ENCODE measurements around the gene GTPBP8.
A peak's percentile ranks its signal among the peaks of the same experiment; 100 is the strongest.
"Not testable (repeated sequence)": the region's sequence is repeated elsewhere in the genome, so short reads cannot be mapped to it uniquely, and the experiment has no call there.

The GTPBP8 gene

DNA sequence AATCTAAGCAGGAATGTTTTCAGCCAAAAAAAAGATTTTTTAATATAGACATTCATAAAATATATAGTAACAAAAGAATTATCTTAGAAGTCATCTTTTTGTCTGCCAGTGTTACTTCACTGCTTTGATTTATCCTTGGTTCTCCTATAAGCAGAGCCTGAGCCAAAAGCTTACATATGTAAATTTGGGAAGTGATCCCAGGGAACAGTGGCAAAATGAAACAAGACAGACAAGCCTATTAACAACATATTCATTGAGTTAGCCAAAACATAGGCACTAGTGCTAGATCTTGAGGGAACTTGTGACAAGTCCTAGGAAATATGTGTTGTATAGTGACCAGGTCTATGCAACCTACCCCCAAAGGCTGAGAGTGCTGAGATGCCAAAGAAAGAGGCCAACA, 11.3 kb downstream of the GTPBP8 start:
- no peak for DNase-seq

DNA sequence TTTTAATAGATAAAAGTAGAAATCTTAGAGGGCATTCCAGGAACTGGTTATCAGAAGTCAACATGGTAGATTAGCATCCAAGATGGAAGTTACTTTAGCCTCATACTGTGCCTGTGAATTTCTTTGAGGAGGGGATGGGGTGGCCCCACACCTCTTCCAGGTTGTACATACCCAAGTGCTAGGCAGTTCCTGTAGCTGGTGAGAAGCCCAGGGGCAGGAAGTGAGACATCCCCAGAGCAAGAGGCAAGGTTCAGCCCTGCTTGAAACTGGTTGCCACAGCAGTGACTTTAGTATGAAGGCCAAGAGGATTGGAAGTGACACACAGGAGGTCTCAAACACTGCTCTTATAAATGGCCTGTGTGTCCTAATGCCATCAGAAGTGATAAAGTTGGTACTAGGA, 11.9 kb downstream of the GTPBP8 start:
- no peak for DNase-seq

DNA sequence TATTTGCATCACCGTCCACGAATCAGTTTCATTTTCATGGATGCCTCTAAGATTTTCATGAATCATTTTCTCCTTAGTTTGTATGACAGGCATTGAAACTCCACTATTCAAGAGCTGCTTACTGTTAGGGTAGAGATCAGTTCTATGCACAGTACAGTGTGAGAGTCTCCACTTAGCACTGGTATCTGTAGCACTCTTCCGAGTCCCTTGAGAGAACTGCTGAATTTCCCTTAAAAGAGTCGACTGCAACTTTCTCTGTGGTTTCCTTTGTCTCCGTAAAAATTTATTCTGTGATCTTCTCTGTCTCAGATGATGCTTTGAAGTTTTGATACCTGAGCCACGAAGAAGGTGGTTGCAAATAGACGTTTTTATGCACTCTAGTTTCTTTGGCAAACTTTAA, 14.8 kb downstream of the GTPBP8 start:
- no peak for DNase-seq

DNA sequence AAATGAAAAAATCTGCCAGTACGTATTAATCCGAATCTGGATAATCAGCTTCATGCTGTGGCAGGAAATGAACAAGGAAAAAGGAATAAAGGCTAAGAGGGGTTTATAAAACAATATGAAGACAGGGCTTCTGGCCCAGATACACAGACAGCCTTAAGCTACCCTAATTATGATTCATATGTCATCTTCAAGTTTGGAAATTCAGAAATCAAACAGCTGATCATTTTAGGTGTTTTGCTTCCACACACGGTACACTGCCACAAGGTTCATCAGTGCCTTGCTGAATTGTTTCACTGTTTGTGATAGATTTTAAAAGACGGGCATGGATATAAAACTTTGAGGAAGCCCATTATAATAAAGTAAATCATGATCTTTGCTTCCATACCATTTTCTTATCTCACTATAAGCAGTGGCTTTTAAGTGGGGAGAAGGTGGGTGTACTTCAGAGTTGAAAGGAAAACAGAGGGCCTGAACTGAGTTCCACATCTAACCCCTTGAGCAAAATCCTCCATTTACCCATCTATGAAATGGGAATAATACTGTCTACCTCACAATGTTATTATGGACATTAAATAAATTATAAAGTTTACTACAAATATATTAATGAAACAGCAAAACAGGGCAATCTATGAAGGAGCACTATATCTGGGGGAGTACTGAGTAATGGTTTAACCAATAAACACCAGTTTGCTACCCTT, 15.7 kb downstream of the GTPBP8 start:
- no peak for DNase-seq

DNA sequence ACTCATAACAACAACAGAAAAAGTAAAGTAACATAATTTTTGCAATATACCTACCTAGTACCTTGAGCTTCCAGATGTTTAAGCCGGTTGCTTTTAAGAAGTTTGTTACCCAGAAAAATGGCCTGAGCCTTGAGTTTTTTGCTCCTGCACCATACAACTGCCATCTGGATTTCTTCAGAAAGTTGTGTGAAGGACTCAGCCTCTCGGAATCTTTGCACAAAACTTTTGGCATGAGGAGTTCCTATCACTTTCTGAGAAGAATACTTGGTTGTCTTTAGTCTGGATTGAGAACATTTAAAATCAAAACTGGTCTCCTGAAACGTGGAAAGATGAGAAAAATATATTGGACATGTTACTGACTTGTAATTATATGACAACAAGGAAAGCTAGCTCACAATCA, 17.3 kb downstream of the GTPBP8 start:
- DNase-seq, result no peak

DNA sequence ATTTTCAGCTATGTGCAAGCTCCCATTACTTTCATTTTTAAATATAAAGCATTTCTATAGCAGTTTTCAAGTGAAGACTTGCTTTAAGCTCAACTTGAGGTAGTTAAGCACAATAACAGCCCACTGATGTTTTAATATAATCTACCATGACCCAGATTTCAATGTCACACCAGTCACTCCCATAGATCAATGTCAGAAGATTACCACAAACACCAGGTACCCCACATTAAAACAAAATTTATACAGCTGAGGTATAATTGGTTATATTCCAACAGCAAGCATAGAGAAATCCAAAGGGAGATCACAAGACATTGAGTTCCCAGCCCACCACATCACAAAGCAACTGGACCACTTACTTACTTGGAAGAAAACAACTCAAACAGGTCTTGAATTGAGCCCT, 22.8 kb downstream of the GTPBP8 start:
- DNase-seq, result no peak

DNA sequence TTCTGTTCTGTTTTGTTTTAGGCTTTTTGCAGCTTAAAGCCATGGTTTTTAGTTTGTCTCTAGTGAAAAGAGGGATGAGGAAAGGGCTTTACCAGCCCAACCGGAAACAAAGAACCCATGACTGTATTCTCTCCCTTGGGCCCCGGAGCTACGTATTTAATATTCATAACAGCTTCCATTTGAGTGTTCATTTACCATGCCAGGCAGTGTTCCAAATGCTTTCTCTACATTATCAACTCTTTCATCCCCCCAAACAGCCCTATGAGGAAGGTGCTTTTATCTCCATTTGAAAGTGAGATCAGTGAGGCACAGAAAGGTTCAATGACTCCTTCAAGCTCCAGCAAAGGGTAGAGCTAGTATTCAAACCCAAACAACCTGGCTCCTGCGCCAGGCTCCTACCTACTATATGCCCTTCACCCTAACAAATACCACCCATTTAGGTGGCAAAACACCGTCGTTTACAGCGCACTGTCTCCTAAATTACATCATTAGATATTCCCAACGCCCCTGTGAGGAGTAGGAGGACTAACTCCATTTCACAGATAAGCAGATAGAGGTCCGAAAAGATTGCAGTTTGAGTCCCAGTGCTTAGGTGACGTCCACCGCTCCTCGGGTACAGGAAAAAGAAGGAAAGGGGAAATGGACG, 27.9 kb downstream of the GTPBP8 start:
- DNase-seq, result no peak

DNA sequence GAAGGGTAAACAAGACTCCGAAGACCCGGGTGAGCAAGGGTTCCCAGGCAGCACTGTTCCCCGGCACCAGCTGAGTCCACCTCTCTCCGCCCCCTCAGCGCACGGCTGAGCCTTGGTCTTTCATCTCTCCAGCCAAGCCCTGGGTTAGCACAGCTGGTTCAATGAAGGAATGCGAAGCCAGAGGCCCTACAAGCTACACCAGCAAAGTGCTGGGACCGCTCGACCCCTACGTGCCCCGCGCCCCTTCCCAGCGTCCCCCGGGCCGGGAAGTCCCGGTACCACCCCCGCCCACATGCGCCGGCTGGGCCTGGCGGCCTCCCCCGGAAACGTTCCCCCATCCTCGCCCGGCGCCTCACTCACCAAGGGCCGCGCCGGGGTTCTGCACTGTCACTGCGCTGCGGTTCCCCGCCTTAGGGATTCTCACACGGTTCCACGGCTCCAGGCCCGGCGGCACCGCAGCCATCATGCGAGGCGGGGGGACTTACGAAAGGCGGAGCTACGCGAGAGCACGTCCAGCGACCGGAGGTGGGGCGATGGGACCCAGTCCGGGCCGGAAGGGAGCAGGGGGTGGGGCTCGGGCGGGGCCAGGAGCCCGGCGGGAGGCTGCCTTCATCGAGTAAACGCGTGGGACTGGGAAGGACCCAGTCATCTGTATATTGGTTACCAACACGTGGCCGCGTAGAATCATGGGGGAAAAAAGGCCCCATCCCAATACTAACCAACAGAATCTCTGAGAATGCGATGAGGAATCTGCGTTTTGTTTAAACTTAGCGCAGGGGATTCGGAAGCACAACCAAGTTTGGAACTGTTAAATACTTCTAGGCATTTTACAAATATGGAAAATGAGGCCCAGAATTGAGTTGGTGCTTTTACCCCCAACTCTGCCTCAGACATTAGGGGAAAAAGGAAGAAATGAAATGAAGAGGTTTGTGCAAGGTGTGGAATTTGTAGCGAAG, 28.7 kb downstream of the GTPBP8 start:
- peak; percentile 60 for DNase-seq

DNA sequence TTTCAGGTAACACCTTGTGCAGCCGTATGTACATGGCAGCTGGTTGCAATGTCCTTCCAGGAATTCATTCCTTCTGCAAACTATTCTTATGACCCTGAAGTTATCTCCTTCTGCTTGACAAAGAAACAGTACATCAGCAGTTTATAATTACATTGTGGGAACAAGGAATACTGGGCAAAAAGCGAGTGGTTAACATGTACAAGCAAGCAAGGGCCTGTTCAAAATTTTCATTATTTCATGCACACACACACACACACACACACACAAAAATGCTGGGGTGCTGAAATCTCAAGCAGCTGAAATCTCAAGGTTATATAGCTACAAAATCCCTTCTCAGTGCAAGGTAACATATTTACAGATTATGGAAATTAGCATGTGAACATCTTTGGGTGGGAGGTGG, 30.7 kb downstream of the GTPBP8 start:
- DNase-seq, result no peak

DNA sequence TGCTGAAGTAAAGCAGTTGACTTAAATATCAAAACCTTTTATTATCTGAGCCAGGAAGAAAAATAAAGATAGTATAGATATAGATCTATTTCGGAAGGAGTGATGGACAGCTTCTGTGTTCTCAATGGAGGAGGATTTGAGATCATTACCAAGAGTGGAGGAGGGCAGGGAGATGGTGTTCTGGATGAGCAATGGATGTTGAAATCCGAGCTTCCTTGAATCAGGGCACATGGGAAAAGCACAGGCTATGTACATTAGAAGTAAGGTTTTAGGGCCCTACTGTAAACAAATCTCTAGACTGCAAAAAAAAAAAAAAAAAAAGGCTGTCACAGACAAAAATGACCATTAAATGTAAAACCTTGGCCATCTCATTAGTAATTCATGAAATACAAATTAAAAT, 43.2 kb downstream of the GTPBP8 start:
- DNase-seq, result no peak

DNA sequence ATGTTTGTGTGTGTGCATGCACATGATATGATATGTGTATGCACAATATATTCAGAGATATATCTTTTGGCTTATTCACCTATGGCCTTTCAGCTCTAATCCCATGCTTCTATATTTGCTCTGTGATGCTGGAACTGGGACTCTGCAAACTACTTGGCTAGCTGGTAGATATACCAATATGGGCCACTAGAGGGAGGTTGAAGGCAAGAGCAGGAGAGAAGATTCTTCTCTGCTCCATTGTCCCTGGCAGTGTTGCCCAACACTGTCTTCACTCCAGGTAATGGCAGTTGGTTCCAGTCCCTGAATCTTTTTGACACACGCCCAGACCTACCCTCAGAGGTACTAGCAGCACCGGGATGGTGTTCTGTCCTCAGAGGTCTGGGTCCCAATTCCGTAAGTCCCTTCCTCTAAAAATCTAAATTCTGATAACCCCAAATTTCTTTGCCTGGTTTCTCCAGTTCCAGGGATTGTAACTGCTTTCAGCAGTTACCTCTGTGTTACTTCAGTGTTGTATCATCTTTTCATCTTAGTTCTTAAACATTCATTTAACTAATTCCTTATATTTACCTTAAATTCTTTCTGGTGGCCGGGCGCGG, 44.7 kb downstream of the GTPBP8 start:
- no peak for DNase-seq

DNA sequence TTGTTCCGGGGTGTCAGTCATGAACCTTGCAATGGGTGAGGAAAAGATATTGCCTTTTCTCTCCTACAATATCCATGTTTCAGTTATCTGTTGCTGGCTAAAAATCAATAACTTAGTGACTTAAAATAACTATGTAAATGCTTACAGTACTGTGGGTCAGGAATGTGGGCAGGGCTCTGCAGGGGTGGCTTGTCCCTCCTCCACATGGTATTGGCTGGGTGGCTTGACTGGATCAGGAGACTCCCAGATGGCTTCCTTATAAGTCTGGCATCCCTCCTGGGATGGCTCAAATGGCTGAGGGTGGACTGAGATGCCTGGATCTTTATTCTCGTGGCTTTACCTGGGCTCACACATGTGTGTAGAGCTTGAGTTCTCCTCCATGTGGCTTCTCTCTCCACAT, 47.5 kb downstream of the GTPBP8 start:
- DNase-seq, result no peak

DNA sequence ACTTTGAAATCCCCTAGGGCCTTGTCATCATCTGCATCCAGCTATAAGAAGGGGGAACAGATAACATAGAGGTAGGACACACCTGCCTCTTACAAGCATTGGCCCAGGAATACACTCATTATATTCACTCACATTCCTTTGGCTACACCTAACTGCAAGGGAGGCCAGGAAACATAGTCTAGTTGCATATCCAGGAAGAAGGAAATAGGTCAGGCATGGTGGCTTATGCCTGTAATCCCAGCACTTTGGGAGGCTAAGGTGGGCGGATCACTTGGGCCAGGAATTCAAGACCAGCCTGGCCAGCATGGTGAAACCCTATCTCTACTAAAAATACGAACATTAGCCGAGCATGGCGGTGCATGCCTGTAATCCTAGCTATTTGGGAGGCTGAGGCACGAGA, 48.8 kb downstream of the GTPBP8 start:
- DNase-seq, result no peak

DNA sequence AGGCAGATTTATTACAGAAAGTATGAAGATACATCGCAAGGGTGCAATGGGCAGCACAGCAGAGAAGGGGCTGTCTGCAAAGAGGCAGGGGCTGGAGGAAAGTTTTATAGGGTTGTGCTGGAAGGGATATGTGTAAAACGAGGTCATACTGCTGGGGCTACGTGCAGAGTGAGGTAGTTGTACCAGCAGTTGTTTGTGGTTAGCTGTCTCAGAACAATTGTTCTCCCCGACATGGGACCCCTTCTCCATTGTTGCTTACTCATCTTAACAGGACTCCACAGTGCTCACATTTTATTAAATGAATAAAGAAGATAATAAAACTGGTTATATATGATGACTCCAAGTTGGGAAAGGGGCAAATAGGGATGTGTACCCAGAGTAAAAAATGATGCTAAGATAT, 49.4 kb downstream of the GTPBP8 start:
- no peak for DNase-seq

DNA sequence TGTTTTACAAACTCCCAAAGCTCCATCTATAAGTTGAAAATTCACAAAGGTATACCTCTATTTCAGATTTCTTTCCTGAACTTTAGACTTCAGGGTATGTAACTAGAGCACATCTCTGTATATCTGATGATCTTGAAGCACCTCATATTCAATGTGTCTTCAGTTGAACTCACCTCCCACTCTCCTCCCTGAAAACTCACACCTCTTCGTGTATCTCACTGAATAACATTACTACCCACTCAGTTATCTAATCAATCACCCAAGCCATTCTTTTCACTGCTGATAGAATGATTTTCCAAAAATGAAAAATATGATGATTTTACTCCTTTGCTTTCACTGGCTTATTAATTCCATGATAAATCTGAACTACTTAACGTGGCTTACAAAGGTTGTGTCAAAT, 52.9 kb downstream of the GTPBP8 start:
- DNase-seq, result no peak

DNA sequence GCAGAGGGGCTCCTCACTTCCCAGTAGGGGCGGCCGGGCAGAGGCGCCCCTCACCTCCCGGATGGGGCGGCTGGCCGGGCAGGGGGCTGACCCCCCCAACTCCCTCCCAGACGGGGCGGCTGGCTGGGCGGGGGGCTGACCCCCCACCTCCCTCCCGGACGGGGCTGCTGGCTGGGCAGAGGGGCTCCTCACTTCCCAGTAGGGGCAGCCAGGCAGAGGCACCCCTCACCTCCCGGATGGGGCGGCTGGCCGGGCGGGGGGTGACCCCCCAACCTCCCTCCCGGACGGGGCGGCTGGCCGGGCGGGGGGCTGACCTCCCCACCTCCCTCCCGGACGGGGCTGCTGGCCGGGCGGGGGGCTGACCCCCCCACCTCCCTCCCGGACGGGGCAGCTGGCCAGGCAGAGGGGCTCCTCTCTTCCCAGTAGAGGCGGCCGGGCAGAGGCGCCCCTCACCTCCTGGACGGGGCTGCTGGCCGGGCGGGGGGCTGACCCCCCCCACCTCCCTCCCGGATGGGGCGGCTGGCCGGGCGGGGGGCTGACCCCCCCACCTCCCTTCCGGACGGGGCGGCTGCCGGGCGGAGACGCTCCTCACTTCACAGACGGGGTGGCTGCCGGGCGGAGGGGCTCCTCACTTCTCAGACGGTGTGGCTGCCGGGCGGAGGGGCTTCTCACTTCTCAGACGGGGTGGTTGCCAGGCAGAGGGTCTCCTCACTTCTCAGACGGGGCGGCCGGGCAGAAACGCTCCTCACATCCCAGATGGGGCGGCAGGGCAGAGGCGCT, 55.6 kb downstream of the GTPBP8 start:
- DNase-seq, result not testable (repeated sequence)

DNA sequence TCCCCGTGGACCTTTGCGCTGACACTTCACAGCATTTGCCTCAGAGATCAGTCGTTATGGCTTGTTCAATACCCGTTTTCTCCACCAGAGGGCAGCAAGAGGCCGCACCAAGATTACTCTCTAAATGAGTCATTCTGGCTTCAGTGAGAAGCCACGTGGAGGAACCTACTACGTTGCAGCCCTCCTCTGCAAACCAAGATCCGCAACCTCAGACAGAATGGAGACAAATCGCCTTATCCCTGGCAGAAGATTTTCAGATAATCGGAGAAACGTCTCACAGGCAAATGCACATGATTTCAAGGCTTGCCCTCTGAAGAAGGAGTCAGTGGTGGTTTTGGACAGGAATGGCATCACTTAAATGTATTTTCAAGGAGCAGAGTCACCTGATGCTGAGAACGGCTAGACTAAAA, 60.5 kb downstream of the GTPBP8 start:
- DNase-seq, result peak; percentile 36

Data from NCI-H2081 treated with DMSO at 0.1 percent for 48 hours (cell line).